Activated T-helper 1 cell treated with Interleukin-2 at 50 U/mL for 16 hours (primary cell): ENCODE data around the gene KRTAP10-8.
"Not testable (repeated sequence)": the region's sequence is repeated elsewhere in the genome, so short reads cannot be mapped to it uniquely, and the experiment has no call there.

ENCODE experiments used
- DNase-seq: peaks from one replicate; pipeline ENCODE4 v3.0.0-alpha.2; 2020; ENCODE audit warnings: low read depth

KRTAP10-8 gene

DNA sequence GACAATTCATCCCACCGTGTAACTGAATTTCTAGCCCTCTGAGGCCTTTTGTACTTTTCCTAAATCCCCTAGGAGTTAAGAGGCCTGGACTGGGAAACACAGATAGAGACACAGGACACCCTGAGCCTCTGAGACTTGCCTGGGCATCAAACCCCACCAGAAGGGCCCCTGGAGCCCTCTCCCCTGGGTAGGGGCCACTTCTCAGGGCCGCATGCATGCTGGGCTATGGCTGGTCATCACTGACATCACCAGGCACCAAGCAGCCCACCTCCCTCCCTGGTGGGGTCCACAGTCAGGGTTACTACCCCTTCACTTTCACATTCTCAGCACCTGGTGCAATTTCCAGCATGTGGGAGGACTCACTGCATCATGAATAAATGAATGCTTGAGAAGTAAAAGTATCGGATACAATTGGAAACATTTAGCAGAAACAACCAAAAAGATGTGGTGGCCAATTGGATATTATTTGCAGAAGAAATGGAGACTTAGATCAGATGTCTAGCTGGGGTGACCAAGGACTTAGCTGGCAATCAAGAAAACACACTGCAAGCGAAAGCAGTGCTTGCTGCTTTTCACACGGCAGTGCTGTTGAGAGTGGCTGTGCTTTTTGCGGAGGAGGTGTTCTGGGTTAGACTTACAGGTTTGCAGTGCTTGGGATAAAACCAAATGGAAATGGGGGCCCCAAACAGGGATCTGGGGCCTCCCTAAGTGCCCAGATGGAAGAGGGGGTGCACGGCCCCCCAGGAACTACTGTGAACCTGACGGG lies 12.4 kb upstream of the KRTAP10-8 start:
- no peak for DNase-seq

DNA sequence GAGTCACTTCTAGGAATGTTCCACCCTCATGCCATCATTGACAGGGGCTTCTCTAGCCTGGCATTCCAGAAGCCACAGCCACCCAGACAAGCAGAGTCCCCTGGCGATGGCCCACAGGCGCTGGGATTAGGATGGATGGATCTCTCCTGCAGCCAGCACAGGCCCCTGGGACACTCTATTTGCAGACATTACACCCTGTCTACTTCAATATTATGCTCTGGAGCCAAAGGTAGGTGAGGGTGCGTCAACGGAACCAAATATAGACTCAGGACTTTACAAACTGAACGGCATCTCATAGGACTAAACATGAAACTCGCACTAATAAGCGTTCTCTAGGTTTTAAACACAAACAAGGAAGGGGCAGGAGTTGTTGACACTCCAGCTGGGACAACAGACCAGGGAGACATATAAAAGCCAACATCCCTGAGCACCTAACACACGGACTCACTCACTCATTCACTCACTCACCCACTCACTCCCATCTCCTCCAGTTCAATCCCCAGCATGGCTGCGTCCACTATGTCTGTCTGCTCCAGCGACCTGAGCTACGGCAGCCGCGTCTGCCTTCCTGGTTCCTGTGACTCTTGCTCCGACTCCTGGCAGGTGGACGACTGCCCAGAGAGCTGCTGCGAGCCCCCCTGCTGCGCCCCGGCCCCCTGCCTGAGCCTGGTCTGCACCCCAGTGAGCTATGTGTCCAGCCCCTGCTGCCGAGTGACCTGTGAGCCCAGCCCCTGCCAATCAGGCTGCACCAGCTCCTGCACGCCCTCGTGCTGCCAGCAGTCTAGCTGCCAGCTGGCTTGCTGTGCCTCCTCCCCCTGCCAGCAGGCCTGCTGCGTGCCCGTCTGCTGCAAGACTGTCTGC lies 11.5 kb upstream of the KRTAP10-8 start, which contains the start of gene KRTAP10-7:
TSS of gene KRTAP10-7 (plus strand) at position 480 of the 861 bp plus-strand sequence. CDS start at position 505, 25 bp downstream.
- DNase-seq: not testable (repeated sequence)

DNA sequence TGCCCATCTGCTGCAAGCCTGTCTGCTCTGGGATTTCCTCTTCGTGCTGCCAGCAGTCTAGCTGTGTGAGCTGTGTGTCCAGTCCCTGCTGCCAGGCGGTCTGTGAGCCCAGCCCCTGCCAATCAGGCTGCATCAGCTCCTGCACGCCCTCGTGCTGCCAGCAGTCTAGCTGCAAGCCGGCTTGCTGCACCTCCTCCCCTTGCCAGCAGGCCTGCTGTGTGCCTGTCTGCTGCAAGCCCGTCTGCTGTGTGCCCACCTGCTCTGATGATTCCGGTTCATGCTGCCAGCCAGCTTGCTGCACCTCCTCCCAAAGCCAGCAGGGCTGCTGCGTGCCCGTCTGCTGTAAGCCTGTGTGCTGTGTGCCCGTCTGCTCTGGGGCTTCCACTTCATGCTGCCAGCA lies 10.8 kb upstream of the KRTAP10-8 start:
- DNase-seq: not testable (repeated sequence)

DNA sequence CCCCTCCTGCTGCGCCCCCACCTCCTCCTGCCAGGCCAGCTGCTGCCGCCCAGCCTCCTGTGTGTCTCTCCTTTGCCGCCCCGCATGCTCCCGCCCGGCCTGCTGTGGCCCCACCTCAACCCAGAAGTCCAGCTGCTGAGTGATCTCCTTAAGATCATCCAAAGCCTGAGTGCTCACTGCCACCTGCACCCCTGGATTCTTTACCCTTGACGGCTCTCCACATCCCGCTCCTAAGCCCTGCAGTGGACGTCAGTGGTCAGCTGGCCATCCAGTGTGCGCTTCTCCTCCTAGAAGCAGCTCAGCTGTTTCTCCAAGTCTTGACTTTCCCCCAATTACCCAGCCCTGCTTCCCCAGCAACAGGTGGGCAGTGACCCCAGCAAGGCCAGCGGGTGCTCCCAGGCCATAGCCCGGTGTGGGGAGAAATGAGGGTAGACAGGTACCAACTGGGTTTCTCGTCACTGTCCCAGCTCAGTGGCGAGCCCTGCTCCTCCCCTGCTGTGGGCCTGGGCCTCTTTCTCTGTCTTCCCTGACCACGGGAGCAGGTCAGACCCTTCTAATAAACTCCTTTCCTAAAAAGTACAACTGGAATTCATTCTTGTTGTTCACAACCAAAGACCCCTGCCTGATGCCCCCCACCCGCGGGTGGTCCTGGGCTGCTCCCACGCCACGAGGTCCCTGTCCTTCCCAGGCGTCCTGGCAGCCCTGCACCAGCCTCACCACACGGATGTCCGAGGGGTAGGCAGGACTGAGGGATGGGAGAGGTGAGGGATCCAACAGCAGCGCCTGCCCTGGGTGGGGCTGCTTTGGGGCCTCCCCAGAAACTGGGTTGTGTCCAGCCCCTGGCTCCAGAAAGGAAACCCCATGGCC lies 10.1 kb upstream of the KRTAP10-8 start:
- DNase-seq: no peak

DNA sequence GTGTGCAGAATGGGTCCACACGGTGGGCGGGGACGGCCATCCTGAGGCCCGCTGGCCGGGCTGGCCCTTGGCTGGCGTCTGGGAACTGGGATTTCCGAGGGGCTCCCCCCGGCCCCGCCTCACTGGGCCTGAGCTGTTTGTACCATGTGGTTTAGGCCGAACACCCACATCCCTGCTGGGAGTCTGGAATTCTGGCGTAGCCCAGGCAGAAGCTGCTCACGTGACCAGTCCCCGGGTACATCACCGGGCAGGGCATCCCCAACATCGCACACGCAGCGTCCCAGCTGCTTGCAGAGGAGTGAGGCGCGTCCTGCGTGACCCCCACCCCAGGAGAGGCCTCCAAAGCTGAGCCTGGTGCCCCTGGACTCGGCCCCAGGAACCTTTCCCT lies 9.4 kb upstream of the KRTAP10-8 start:
- DNase-seq: no peak

DNA sequence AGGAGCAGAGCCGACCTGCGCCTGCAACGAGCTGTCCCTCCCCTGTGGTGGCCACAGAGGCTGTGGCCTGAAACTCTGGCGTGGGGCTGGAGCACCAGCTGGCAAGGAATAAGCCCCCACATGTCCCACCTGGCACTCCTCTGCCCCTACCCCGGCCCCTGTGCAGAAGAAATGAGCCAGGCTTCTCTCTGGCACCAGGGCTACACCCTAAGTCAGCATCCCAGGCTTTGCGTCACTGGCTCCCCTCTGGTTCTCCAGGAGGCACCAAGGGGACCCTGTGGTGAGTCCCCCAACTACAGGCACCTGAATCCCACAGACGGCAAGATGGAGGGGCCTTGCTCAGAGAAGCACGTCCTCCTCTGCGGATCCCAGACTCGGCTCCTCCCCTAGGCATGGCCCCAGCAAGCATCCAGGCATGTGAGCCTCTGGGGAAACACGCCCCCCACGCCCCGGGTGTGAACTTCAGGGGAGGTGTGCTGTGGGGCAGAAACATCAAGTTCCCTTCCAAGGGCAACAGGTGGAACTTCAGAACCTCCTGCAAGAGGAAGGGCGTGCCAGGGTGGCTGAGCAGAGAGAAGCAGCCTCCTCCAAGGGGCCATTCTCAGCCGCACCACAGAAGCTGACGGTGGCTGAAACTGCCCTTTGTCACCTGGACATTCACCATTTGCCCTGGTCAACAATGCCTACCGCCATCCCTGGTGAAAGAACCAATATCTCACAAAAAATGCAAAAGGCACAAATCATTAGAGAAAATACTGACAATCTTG lies 8.6 kb upstream of the KRTAP10-8 start:
- no peak for DNase-seq

DNA sequence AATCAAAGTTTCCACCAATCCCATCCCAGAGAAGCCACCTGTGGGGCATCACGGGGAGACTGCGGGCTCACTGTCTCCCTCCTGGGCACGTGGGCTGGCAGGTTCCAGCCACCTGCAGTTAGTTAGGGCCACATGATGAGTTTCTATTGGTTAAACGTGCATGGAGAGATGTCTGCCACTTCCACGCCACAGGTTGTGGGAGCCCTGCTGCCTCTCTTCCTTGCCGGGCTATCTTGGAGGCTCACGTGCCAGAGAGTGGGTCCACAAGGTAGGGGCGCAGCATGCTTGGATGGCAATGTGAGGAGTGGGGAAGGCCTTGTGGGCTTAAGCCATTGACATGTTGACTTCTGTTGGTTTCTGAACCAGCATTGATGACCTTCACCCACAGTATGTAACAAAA lies 8.0 kb upstream of the KRTAP10-8 start:
- no peak for DNase-seq

DNA sequence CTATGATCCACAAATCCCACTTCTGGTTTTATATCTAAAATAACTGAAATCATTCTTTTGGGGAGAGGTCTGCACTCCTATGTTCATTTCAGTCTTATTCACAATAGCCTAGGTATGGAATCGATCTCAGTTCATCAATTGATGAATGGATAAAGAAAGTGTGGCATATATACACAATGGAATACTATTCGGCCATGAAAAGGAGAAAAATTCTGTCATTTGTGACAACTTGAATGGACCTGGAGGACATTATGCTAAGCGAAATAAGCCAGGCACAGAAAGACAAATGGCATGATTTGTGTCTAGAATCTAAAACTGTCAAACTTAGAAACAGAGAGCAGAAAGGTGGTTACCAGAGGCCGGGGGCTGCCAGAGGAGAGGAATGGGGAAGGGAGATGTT lies 5.4 kb upstream of the KRTAP10-8 start:
- no peak for DNase-seq

DNA sequence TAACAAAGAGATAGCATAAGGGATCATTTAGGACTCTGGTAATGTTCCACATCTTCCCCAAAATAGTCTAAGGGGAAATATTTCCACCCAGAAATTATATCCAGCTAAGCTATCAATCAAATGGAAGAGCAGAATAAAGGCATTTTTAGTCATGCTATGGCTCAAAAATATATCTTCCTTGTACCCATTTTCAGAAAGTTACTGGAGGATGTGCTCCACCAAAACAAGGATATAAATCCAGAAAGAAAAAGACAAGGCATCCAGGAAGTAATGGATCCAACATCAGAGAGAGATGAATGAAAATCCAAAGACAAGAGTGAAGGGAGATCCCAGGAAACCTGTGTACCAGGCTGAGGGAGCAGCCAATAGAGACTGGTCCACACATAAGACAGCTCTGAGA lies 2.7 kb upstream of the KRTAP10-8 start:
- DNase-seq: no peak

DNA sequence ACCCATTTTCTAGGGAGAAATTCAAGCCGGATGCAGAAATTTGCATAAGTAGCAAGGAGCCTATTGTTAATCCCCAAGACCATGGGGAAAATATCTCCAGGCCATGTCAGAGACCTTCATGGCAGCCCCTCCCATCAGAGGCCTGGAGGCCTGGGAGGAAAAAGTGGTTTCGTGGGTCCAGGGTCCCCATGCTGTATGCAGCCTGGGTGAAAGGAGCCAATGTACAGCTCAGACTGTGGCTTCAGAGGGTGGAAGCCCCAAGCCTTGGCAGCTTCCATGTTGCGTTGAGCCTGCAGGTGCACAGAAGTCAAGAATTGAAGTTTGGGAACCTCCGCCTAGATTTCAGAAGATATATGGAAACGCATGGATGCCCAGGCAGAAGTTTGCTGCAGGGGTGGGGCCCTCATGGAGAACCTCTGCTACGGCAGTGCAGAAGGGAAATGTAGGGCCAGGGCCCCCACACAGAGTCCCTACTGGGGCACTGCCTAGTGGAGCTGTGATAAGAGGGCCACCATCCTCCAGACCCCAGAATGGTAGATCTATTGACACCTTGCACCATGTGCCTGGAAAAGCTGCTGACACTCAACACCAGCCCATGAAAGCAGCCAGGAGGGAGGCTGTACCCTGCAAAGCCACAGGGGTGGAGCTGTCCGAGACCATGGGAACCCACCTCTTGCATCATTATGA lies 1.6 kb upstream of the KRTAP10-8 start:
- DNase-seq: not testable (repeated sequence)

DNA sequence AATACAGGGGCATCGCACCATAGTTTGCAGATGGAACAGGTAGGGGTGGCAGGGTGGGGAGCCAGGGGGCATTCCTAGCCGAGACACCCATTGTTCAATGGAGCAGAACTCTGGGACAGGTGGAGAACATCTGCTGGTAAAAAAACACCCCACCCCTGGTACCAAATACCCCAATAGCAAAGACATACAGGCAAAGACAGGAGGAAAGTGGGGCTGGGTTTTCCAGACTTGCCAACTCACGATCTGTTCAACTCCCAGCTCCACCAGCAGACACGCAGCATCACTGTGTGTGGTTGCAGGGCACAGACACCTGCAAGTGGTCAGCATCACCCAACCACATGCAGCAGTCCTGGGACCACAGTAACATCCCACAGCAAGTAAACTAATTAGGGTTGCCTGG lies 328 bp upstream of the KRTAP10-8 start:
- DNase-seq: no peak

DNA sequence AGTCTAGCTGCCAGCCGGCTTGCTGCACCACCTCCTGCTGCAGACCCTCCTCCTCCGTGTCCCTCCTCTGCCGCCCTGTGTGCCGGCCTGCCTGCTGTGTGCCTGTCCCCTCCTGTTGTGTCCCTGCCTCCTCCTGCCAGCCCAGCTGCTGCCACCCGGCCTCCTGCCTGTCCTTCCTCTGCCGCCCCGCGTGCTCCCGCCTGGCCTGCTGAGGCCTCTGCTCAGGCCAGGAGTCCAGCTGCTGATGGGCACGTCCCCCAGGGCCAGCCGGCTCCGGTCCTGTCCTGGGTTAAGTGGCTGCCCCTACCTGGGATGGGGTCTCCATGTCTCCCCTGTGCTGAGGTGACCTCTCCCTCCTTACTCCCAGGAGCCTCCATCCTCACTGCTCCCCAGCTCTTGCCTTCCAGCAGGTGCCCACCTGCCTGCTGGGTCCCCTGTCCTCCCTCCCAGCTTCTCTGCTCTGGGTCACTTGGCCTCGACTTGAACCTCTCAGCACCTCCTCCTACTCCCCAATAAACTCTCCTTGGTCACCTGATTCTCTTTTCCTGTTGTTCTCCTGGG lies 870 bp downstream of the KRTAP10-8 start:
- no peak for DNase-seq

DNA sequence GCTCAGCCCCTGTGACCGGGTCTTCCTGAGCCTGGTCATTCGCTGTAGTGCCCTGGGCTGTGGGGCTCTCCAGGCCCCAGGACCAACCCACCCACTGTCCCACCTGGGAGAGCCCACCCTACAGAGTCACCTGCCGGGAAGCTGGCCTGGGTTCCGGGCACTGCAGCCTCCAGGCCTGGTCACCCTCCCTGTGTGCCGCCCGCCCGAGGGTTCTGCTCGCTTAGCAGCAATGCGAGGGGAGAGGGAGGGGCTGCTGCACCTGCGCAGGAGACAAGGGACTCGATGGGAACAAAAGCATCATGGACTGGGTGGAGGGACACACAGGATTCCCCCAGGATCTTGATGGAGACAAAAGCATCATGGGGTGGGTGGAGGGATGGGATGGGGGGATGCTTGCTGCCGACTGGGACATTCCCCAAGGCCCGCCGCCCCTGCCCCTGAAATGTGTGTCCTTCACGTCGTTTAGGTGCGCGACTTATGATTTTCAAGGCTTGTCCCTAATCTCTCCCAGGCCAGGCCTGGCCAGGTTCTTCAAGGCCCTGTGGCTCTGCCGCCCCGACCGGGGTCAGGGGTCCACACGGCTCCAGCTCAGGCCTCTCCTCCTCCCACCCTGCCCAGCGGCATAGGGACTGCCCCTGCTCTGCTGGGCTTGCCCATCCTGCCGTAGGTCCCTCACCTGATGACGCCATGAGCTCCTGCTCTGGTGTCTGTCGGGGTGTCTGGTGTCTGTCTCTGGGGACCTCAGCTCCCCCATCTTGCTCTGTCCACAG lies 1.7 kb downstream of the KRTAP10-8 start:
- no peak for DNase-seq

DNA sequence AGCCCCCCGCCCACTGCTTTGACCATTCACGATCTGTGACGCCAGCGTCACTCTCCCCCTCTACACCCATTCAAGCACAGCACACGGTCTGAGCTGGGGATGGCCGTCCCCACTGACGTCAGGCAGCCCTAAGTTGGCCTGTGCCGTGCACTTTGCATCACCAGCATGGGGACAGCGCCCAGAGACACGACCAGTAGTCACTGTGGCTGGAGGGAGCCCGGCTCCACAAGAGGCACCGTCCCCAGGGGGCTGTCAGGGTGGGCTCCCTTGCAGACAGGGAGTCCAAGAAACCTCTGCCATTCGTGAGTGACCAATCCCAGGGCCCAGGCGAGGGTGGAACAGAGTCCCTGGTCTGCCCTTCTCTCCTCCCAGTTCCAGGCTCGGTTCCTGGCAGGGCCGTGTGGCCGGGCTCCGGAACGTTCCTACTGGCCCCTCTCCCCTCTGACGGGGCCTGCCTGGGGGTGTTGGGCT lies 2.3 kb downstream of the KRTAP10-8 start:
- no peak for DNase-seq

DNA sequence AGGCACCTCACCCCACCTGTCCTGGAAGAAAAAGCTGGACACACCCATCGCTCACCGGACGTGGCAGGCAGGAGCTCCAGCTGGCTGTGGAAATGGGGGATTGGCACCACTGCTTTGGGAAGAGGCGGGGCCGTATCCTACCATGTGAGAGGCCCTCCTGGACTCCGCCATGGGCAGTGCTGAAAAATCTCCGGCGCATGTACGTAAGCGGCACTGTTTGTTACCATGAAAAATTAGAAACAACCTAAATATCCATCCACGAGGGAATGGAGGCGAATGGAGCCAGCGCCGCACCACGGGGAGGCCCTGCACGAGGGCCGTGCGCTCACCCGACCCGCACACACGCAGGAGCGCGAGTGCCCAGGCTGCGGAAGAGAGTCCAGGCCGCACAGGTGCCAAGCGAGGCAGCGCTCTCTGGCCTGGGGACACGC lies 3.1 kb downstream of the KRTAP10-8 start:
- no peak for DNase-seq

DNA sequence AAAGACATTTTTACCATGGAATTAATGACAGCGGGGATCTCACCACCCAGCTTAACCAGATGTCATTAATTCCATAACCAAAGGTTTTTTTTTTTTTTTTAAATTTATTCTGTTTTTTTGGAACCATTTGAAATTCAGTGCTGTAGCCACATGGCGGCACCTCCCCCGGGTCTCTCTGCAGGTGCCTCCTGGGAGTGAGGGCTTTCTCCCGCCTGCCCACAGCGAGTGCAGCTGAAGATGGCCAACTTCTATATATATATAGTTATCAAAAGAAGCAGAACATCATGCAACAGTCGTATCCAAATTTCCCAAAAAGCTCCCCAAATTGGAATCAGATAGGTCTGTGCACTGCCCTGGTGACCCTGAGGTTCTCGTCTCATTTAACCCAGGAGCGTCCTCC lies 3.6 kb downstream of the KRTAP10-8 start:
- no peak for DNase-seq

DNA sequence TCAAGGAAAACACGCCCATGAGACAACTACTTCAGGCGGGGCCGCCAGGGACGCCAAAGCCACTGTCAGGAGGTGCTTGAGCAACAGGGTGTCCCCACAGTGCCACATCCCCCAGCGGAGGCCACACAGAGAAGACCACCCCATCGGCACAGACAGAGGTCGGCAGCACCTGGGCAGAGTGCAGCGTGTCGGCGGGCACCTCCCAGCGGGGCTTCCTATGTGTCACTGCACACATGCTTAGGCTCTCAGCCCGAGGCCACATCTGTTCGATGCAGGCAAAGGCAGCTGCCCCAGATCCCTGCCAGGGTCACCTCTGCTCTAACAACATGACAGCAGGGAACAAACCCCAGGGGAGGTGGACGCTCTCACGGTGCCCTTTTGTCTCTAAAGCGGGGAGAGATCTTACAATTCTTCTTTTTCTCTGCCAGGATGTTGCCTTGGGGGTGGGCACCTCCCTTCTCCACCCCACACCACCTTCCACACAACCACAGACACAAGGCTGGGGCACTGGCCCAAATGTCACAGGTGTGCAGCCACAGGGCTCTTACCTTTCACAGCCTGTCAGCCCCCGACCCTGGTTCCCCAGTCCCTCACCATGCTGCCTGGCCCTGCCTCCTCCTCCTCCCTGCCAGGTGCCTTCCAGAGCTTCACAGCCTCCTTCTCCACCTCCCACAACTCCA lies 4.2 kb downstream of the KRTAP10-8 start:
- DNase-seq: no peak

DNA sequence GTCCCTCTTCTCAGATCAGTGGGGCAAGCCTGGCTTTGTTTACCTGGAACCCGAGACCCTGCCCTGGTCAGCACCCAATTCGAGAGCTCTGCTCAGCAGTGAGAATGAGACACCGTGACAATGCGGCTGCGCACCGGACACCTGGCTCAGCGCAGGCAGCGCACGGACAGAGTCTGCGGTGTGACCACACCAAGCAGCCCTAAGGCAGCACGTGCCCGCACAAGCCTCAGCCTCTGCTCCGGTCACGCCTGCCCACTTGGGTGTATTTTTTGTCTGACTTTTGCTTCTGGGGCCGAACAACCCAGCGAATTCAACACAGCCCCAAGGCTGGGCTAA lies 4.7 kb downstream of the KRTAP10-8 start:
- no peak for DNase-seq

DNA sequence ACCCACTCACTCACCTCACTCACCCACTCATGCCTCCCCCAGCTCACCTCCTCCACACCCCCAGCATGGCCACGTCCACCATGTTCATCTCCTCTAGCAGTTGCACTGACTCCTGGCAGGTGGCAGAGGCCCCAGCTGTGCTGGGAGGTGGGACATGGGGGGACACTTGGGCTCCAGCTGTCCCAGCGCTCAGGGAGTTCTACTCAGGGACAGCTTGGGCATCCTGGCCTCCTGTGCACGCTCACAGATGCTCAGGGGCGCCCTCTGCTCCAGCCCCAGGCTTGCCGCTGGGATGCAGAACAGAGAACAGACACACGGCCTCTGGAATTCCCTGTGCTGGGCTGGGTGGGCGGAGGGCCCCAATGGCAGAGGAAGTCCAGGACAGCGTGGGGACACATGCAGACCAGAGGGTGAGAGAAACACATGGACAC lies 5.2 kb downstream of the KRTAP10-8 start:
- DNase-seq: no peak
